BE2C (cell line): ENCODE measurements around the gene EBLN1.

Experiments used
- DNase-seq: peaks from one replicate; pipeline ENCODE4 v3.0.0-alpha.2; 2020
- H3K27me3 ChIP-seq: fragments of 250-450 bp; sonication (Bioruptor Pico); 2 replicates; pipeline ENCODE4 v1.5.1; 2020; ENCODE audit warnings: mild to moderate bottlenecking
- H3K36me3 ChIP-seq: fragments of 250-450 bp; sonication (Bioruptor Pico); 2 replicates; pipeline ENCODE4 v1.5.1; 2020; ENCODE audit warnings: mild to moderate bottlenecking
- H3K4me1 ChIP-seq: fragments of 250-450 bp; sonication (Bioruptor Pico); 2 replicates; pipeline ENCODE4 v1.5.1; 2020
- H3K4me3 ChIP-seq: 2 replicates; pipeline ENCODE4 v1.5.1; 2011; ENCODE audit warnings: low read depth, low read length
- H3K9me3 ChIP-seq: fragments of 250-450 bp; sonication (Bioruptor Pico); 2 replicates; pipeline ENCODE4 v1.5.1; 2020
- TF ChIP-seq, protein P1 (sequence below): IDR thresholded peaks from 2 replicates; pipeline ENCODE4 v1.5.1; 2012; ENCODE audit warnings: mild to moderate bottlenecking, low read depth, low read length

EBLN1 gene

DNA sequence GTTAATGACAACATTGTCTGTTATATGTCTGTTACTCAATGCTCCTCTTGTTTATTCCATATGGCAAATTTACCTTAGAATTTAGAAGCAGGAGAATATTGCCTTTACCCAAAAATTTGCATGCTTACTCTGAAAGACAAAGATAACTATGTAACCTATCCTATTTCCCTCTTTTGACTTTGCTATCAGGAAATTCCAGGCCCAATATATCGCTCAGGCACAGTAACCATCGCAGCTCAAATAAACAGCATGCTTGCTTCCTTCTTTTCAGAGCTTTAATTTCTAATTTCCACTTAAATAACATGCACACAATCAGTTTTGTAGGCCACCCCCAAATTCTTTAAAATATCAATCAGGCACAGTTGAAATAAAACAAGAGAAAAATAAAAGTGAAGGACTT is 57.8 kb downstream of the EBLN1 start:
- no peaks in the 10 kb centered on the region for H3K27me3 ChIP-seq
- no peaks in the 10 kb centered on the region for H3K4me1 ChIP-seq
- no peak for DNase-seq
- no peaks in the 10 kb centered on the region for H3K36me3 ChIP-seq
- TF ChIP-seq, protein P1, sequence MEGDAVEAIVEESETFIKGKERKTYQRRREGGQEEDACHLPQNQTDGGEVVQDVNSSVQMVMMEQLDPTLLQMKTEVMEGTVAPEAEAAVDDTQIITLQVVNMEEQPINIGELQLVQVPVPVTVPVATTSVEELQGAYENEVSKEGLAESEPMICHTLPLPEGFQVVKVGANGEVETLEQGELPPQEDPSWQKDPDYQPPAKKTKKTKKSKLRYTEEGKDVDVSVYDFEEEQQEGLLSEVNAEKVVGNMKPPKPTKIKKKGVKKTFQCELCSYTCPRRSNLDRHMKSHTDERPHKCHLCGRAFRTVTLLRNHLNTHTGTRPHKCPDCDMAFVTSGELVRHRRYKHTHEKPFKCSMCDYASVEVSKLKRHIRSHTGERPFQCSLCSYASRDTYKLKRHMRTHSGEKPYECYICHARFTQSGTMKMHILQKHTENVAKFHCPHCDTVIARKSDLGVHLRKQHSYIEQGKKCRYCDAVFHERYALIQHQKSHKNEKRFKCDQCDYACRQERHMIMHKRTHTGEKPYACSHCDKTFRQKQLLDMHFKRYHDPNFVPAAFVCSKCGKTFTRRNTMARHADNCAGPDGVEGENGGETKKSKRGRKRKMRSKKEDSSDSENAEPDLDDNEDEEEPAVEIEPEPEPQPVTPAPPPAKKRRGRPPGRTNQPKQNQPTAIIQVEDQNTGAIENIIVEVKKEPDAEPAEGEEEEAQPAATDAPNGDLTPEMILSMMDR: no peak
- no peaks in the 10 kb centered on the region for H3K9me3 ChIP-seq
- H3K4me3 ChIP-seq: no peak overlapping the region

DNA sequence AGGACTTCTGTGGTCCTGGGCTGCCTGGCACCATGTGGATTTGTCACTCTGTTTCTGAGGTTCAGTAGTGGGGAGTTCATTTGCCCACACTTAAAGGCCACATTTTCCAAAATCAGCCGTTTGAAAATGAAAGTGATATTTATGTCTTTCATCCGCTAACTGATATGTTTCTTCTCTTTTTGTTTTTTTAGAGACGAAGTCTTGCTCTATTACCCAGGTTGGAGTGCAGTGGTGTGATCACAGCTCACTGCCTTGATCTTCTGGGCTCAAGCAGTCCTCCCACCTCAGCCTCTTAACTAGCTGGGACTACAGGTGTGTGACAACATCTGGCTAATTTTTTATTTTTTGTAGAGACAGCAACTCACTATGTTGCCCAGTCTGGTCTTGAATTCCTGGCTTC is 58.6 kb downstream of the EBLN1 start:
- TF ChIP-seq, protein P1: no peak
- Histone ChIP-seq H3K4me1 (no peaks in the 10 kb centered on the region), H3K9me3 (no peaks in the 10 kb centered on the region), H3K36me3 (no peaks in the 10 kb centered on the region), H3K27me3 (no peaks in the 10 kb centered on the region), H3K4me3 (no peak overlapping the region)
- DNase-seq: no peak
